ENCODE measurements around the gene CCDC88A.
A peak's percentile ranks its signal among the peaks of the same experiment; 100 is the strongest.
"Not testable (repeated sequence)": the region's sequence is repeated elsewhere in the genome, so short reads cannot be mapped to it uniquely, and the experiment has no call there.

Gene CCDC88A

GRCh38 chr2:55384786-55385185 lies 34.9 kb downstream of the CCDC88A start:
- no peak for DNase-seq

GRCh38 chr2:55371376-55371775 lies 48.3 kb downstream of the CCDC88A start:
- no peak for DNase-seq

GRCh38 chr2:55370208-55370607 lies 49.4 kb downstream of the CCDC88A start:
- DNase-seq = no peak

- no peak for DNase-seq
Observed at GRCh38 chr2:55365303-55365702, 54.4 kb downstream of the CCDC88A start.

- peak; percentile 91 for DNase-seq
Observed at GRCh38 chr2:55364189-55365055, 55.2 kb downstream of the CCDC88A start.

- DNase-seq = no peak
Observed at GRCh38 chr2:55363636-55364035, 56.0 kb downstream of the CCDC88A start.

GRCh38 chr2:55361465-55362189 lies 58.0 kb downstream of the CCDC88A start:
- DNase-seq = no peak

- no peak for DNase-seq
Observed at GRCh38 chr2:55358451-55358850, 61.2 kb downstream of the CCDC88A start.

- peak; percentile 46 for DNase-seq
Observed at GRCh38 chr2:55357927-55358326, 61.7 kb downstream of the CCDC88A start.

- no peak for DNase-seq
Observed at GRCh38 chr2:55357164-55357563, 62.5 kb downstream of the CCDC88A start.

- not testable (repeated sequence) for DNase-seq
Observed at GRCh38 chr2:55356136-55356535, 63.5 kb downstream of the CCDC88A start.

- DNase-seq = no peak
Observed at GRCh38 chr2:55355451-55355850, 64.2 kb downstream of the CCDC88A start.

- DNase-seq = no peak
Observed at GRCh38 chr2:55351672-55352071, 68.0 kb downstream of the CCDC88A start.

GRCh38 chr2:55345064-55345463 lies 74.6 kb downstream of the CCDC88A start:
- DNase-seq = no peak

GRCh38 chr2:55338268-55338667 lies 81.4 kb downstream of the CCDC88A start:
- peak; percentile 29 for DNase-seq

- no peak for DNase-seq
Observed at GRCh38 chr2:55334728-55335127, 84.9 kb downstream of the CCDC88A start.

- no peak for DNase-seq
Observed at GRCh38 chr2:55330541-55331297, 88.9 kb downstream of the CCDC88A start.

GRCh38 chr2:55327470-55328230 lies 92.0 kb downstream of the CCDC88A start:
- no peak for DNase-seq

- no peak for DNase-seq
Observed at GRCh38 chr2:55314985-55315384, 104.7 kb downstream of the CCDC88A start.

GRCh38 chr2:55311444-55311870 lies 108.2 kb downstream of the CCDC88A start:
- DNase-seq = peak; percentile 50

- DNase-seq = peak; percentile 59
Observed at GRCh38 chr2:55309446-55309845, 110.2 kb downstream of the CCDC88A start.

- no peak for DNase-seq
Observed at GRCh38 chr2:55302241-55302640, 117.4 kb downstream of the CCDC88A start.

- DNase-seq = no peak
Observed at GRCh38 chr2:55301277-55301676, 118.4 kb downstream of the CCDC88A start.
